Psoas muscle (tissue), 8 donors: ENCODE results near the gene BANP. TPM values are rescaled to one million over a fixed set of nuclear protein-coding genes. Genes with fewer than 3 reads are reported as not detected.
A peak's percentile ranks its signal among the peaks of the same experiment; 100 is the strongest.
"Not testable (repeated sequence)": the region's sequence is repeated elsewhere in the genome, so short reads cannot be mapped to it uniquely, and the experiment has no call there.

Experiments used
- ATAC-seq, 4 donors: fragments of 200-7000 bp; cut with Tn5 transposase; one replicate each; pipeline ENCODE4 v1.9.1; 2020; ENCODE audit warnings: moderate library complexity in 3 of 4, mild to moderate bottlenecking in 2 of 4
- DNase-seq, 2 donors: peaks; one replicate each; pipeline ENCODE4 v3.0.0-alpha.2; 2020
- H3K27ac ChIP-seq: fragments of 200-600 bp; one replicate; pipeline ENCODE4 v1.8.0; 2022
- H3K27me3 ChIP-seq, 3 donors: fragments of 200-600 bp in 1 of 3; one replicate each; pipeline versions ENCODE4 v1.6.1 to v1.8.0; 2013 to 2022; ENCODE audit warnings: low read length in 2 of 3, mild to moderate bottlenecking in 2 of 3, moderate library complexity in 1 of 3; ENCODE audit not compliant: insufficient read depth in 3 of 3
- H3K36me3 ChIP-seq, 2 donors: fragments of 200-600 bp in 1 of 2; one replicate each; pipeline versions ENCODE4 v1.6.1 to v1.8.0; 2013 to 2022; ENCODE audit warnings: low read depth in 1 of 2, mild to moderate bottlenecking in 1 of 2, moderate library complexity in 1 of 2; ENCODE audit not compliant: insufficient read depth in 1 of 2
- H3K4me1 ChIP-seq: fragments of 200-600 bp; one replicate; pipeline ENCODE4 v1.8.0; 2022
- H3K4me3 ChIP-seq: fragments of 200-600 bp; one replicate; pipeline ENCODE4 v1.8.0; 2022; ENCODE audit warnings: mild to moderate bottlenecking
- H3K9me3 ChIP-seq: fragments of 200-600 bp; one replicate; pipeline ENCODE4 v1.8.0; 2022
- WGBS, 3 donors: extraction: QIAGEN DNeasy Blood & Tissue Kit; methylation state at CpG; one replicate each; pipeline versions ENCODE4 v1.1.6 to v1.1.7; 2013; 5-methylcytosine and 5-hydroxymethylcytosine counted together
- intact Hi-C, 2 donors: fragments of 100-400 bp; cut with DNase I; formaldehyde crosslinking; loops; one replicate each; pipeline versions ENCODE4 v1.11.0 to v1.14.2; 2022
- polyA plus RNA-seq, 3 donors: library from polyadenylated mRNA; stranded (reverse); fragments of 200-250 nt; gene quantifications; one replicate each; pipeline ENCODE4 v1.2.3, GENCODE V29; 2013
- total RNA-seq, 4 donors: library from RNA; stranded (reverse); fragmentation: NEBNext Ultra II Directional in 2 of 4; extraction: Animal tissue kit (Norgen Biotek cat#: 25700) in 2 of 4; gene quantifications; one replicate each; pipeline versions ENCODE4 v1.2.1 to v1.2.4, GENCODE V29; 2021 to 2023
- TF ChIP-seq, protein P1 (sequence below): fragments of 200-600 bp; IDR thresholded peaks from one replicate; pipeline ENCODE4 v1.8.0; 2022; ENCODE audit warnings: antibody characterized with exemption
- donor health status: healthy with polysubstance abuse.
- donor health status: DM: no; HTN: no; CAD: no; lungs with moderate emphysema.
- donor health status: Bipolar disorder and iron deficiency.
- donor health status: healthy.
- donor health status: DM: yes; HTN: yes; CAD: no.
- donor health status: DM: no; HTN: no; CAD: no.
- donor health status: DM: no; HTN: no; CAD: no.
- donor health status: DM: yes; HTN: yes; CAD: no.

BANP gene
- total and polyA plus RNA-seq, 7 donors = 7.7 to 15.3 (median 14.2) TPM

DNA sequence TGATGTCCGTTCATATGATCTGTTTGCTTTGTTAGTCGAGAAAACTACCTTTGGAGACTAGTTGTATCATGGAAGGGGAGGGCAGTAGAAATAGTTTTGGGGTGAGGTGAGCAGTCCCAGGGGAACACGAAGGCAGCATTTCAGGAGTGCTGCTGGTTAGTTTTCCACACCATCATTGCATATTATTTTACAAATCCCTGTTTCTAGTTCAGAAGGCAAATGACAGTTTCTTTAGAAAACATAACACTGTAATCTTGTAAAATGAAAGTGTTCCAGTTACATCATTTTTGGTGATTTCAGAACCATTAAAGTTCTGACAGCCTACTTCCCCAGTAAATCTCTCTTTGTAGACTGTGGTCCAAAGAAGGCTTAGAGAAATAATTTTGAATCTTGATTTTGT, 25.4 kb downstream of the BANP start:
- ATAC-seq = no peak
- no peak for DNase-seq
- intact Hi-C loops = no loop called here
- TF ChIP-seq, protein P1, sequence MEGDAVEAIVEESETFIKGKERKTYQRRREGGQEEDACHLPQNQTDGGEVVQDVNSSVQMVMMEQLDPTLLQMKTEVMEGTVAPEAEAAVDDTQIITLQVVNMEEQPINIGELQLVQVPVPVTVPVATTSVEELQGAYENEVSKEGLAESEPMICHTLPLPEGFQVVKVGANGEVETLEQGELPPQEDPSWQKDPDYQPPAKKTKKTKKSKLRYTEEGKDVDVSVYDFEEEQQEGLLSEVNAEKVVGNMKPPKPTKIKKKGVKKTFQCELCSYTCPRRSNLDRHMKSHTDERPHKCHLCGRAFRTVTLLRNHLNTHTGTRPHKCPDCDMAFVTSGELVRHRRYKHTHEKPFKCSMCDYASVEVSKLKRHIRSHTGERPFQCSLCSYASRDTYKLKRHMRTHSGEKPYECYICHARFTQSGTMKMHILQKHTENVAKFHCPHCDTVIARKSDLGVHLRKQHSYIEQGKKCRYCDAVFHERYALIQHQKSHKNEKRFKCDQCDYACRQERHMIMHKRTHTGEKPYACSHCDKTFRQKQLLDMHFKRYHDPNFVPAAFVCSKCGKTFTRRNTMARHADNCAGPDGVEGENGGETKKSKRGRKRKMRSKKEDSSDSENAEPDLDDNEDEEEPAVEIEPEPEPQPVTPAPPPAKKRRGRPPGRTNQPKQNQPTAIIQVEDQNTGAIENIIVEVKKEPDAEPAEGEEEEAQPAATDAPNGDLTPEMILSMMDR = no peak
- Histone ChIP-seq H3K4me1 (peaks cover 9% of the 10 kb centered on the region), H3K27me3 (no peaks in the 10 kb centered on the region), H3K4me3 (no peak overlapping the region), H3K27ac (no peak overlapping the region), H3K9me3 (peaks cover 13% of the 10 kb centered on the region), H3K36me3 (peaks cover 0 to 20% of the 10 kb centered on the region in 2 donors)
- WGBS, 3 donors = 64 to 78% (median 70%) methylated on average over 3 of the region's 3 CpGs

DNA sequence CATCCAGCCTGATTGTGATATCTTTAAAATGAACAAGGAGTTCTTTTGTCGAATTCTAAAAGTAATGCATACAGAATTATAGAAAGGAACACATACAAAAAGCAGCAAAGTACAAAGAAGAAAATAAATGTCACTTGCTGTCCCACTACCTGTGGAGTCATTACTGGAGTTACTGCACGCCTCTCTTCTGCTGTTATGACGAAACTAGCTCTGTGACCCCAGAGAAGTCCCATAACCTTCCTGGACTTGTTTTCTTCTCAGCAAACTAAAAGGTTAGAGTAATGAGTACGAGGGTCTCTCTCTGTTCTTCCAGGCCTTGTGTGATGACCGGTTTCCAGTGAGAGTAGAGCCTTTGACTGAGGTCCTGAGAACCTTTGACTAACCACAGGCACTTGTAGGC, 26.9 kb downstream of the BANP start:
- Histone ChIP-seq H3K27ac (no peak overlapping the region), H3K4me3 (no peak overlapping the region), H3K36me3 (peaks cover 2 to 32% of the 10 kb centered on the region in 2 donors), H3K4me1 (peaks cover 10% of the 10 kb centered on the region), H3K27me3 (no peaks in the 10 kb centered on the region), H3K9me3 (no peaks in the 10 kb centered on the region)
- DNase-seq (no peak), ATAC-seq (no peak)
- TF ChIP-seq, protein P1 = no peak
- 86 to 94% (median 90%) methylated on average over 5 of the region's 5 CpGs for WGBS, 3 donors
- intact Hi-C loops = no loop called here

DNA sequence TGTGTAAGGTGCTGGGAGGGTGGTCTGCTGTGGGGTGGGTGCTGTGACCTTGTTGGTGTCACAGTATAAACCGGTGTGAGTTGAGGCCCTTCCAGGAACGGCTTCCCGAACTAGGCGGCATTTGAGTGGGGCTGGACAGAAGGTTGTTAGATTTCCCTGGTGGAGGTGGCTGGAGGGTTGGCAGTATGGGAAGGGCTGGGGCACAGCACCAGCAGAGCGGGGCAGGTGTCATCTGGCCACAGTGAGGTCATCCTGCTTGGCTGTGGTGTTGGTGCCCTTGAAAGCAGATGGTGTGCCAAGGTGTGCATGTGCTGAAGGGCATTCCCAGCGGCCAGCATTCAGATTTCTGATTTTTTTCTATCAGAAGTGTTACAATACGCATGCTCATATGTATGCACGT, 28.1 kb downstream of the BANP start:
- TF ChIP-seq, protein P1 = no peak
- Histone ChIP-seq H3K36me3 (peaks cover 2 to 35% of the 10 kb centered on the region in 2 donors), H3K4me1 (peaks cover 19% of the 10 kb centered on the region), H3K27me3 (no peaks in the 10 kb centered on the region), H3K4me3 (no peak overlapping the region), H3K9me3 (no peaks in the 10 kb centered on the region), H3K27ac (peak overlapping the region; percentile 63)
- ATAC-seq (peak; percentile 81 to 95 (median 85)), DNase-seq (no peak)
- intact Hi-C loops = no loop called here
- WGBS, 3 donors = 40 to 59% (median 44%) methylated on average over 8 of the region's 8 CpGs

DNA sequence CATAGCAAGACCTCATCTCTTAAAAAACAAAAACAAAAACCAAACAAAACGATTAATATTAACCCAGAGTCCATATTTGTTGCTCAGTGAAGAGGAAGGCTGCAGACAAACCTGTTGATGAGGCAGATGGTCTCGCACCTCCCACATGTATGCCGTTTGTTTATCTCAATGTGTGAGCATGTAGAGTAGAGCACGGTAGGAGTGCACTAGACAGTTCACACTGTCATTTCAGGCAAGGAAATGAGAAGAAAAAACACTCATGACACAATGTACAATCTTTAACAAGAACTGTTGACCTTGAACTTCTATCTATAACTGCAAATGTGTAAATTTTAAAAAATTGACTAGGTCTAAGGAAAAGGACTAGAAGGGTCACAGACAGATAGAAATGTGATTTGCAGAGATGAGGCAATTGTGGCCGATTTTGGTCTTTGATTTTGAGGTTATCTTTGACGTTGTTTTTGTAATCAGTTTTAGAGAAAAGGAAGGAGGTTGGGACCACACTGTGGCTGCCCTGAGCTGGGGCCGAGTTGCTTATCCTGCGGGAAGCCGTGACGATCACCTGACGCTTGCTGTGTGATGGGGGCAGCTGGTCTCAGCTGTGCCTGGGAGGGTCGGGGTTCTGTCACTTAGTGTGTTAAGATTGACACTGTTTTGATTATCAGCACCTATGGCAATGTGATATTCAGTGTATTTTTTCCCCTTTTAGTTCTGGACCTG, 28.8 kb downstream of the BANP start:
- not testable (repeated sequence) for ATAC-seq, H3K4me3 ChIP-seq, DNase-seq, H3K9me3 ChIP-seq, H3K27me3 ChIP-seq
- WGBS, 3 donors = 75 to 85% (median 82%) methylated on average over 12 of the region's 12 CpGs
- Histone ChIP-seq H3K4me1 (peaks cover 19% of the 10 kb centered on the region), H3K27ac (peak overlapping the region; percentile 63), H3K36me3 (peaks cover 2 to 42% of the 10 kb centered on the region in 2 donors)
- intact Hi-C loops = loop anchor here in 1 of 2 donors (5.0 kb wide), 1 partner anchor 457 kb away; no protein-coding TSS in a partner anchor

DNA sequence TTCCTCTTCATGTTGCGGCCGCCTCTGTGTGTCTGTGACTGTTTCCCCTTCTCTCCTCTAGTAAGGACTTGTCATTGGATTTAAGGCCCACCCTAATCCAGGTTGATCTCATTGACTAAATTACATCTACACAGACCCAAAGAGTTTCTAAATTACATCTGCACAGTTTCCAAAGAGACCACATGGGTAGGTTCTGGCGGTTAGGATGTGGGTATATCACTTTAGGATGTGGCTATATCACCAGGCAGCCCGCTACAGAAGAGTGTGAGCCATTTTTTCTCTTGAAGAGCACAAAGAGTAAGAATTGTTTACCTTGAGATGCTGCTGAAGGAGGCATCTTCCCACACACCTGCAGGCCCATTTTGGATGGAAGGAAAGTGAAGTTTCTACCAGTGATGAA, 30.1 kb downstream of the BANP start:
- peaks cover 2 to 44% of the 10 kb centered on the region in 2 donors for H3K36me3 ChIP-seq
- not testable (repeated sequence) for H3K27ac ChIP-seq, H3K27me3 ChIP-seq, DNase-seq, H3K9me3 ChIP-seq, H3K4me3 ChIP-seq, ATAC-seq
- intact Hi-C loops = loop anchor here in 1 of 2 donors (5.0 kb wide), 1 partner anchor 456 kb away; no protein-coding TSS in a partner anchor
- H3K4me1 ChIP-seq = peaks cover 19% of the 10 kb centered on the region
- 82 to 86% (median 82%) methylated on average over 4 of the region's 4 CpGs for WGBS, 3 donors
